ENCODE data around the gene TCEA2. TPM values are rescaled to one million over a fixed set of nuclear protein-coding genes. Genes with fewer than 3 reads are reported as not detected.

TCEA2 gene
- total RNA-seq, 1 donor from 2014 or later, result 15.1 TPM

- DNase-seq, result no peak
Measured at GRCh38 chr20:64095455-64095854, 32.5 kb downstream of the TCEA2 start.

DNA sequence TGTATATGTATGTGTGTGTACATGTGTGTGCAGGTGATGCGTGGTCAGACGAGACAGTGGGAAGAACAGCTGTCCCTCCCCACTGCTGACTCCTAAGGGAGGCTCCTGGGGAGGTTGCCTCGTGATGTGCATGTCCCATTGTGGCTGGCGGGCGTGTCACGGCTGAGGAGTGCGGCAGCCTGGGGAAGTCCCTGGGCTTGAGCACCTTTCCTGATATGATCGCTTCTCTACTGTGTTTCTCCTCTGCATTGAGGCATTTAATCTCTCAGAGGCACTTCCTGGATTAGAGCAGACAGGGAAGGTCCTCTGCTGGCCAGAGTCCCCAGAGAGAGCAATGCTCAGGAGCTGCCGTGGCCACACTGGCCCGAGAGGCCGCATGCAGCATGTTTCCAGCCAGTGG, 32.9 kb downstream of the TCEA2 start:
- no peak for DNase-seq

DNA sequence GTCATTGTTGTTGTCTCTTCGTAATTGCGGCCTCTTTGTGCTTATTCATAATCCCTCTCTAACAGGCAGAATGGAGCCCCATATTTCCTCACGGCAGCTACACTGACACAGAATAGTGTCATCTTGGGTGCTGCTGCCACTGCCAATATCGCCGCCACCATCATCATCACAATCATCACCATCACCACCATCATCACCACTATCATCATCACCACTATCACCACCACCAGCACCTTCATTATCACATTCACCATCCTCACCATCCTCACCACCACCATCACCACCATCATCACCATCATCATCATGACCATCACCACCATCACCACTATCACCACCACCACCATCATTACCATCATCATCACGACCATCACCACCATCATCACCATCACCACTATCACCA, 33.5 kb downstream of the TCEA2 start:
- DNase-seq, result no peak

DNA sequence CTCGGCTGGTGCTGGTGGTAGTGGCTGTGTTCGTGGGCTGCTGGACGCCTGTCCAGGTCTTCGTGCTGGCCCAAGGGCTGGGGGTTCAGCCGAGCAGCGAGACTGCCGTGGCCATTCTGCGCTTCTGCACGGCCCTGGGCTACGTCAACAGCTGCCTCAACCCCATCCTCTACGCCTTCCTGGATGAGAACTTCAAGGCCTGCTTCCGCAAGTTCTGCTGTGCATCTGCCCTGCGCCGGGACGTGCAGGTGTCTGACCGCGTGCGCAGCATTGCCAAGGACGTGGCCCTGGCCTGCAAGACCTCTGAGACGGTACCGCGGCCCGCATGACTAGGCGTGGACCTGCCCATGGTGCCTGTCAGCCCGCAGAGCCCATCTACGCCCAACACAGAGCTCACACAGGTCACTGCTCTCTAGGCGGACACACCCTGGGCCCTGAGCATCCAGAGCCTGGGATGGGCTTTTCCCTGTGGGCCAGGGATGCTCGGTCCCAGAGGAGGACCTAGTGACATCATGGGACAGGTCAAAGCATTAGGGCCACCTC, 35.5 kb downstream of the TCEA2 start:
- DNase-seq, result no peak

DNA sequence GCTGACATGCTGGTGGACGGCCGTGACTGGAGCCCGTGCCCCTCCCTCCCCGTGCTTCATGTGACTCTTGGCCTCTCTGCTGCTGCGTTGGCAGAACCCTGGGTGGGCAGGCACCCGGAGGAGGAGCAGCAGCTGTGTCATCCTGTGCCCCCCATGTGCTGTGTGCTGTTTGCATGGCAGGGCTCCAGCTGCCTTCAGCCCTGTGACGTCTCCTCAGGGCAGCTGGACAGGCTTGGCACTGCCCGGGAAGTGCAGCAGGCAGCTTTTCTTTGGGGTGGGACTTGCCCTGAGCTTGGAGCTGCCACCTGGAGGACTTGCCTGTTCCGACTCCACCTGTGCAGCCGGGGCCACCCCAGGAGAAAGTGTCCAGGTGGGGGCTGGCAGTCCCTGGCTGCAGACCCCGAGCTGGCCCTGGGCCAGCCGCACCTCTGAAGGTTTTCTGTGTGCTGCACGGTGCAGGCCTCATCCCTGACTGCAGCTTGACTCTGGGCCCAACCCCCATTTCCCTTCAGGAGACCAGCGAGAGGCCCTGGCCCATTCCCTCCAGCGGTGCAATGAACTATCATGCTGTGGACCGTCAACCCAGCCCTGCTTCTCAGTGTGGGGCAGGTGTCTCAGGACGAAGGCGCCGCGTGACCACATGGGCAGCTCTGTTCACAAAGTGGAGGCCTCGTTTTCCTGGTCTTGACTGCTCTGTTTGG, 36.2 kb downstream of the TCEA2 start:
- DNase-seq, result no peak

DNA sequence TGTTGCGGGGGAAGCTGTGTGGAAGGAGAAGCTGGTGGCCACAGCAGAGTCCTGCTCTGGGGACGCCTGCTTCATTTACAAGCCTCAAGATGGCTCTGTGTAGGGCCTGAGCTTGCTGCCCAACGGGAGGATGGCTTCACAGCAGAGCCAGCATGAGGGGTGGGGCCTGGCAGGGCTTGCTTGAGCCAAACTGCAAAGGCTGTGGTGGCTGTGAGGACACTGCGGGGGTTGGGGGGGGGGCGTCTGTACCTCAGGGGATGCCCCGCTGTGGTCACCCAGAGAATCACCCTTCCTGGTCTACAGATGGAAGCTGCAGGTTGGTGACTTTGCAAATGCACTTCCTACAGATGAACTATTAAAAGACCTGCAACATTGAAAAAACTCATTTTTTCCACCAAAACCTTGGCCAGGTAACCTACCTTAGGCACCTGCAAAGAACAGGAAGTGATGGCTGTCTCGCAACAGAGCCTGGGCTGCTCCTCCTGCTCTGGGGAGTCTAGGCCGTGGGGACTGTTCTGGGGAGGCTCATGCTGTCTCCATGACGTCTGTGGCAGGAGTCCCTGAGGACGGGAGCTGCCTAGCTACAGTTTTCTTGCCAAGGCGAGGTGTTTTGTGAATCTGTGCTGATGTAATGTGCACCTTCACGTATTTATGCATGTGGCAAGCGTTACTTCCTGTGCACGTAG, 37.0 kb downstream of the TCEA2 start:
- no peak for DNase-seq

- no peak for DNase-seq
Measured at GRCh38 chr20:64100566-64100888, 37.5 kb downstream of the TCEA2 start.

DNA sequence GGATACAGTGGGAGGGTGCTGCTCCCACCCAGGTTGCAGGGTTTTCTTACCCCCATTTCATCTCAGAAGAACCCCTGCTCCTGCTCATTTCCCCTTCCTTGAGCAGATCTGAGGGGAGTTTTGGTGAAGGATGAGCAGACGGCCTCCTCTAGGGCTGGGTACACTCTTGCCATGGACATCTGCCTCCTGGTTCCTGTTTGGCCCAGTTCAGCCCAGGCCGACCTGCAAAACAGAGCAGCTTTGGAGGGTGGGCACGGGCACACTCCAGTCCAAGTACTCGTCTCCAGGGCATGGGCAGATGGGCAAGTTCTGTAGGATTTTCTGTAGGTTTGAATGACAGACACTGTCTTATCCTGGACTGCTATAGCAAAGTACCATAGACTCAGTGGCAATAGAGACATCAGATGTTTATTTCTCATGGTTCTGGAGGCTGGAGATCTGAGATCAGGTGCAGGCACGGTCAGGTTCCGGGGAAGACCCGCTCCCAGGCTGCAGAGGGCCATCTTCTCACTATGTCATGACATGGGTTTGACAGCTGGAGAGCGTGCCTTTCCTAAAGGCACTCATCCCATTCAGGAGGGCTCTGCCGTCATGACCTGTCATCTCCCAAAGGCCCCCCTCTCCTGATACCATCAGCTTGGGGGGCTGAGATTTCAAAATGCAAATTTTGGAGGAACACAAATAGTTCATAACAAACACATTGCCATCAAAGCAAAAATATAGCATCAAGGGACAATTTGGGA, 38.1 kb downstream of the TCEA2 start:
- DNase-seq, result no peak

DNA sequence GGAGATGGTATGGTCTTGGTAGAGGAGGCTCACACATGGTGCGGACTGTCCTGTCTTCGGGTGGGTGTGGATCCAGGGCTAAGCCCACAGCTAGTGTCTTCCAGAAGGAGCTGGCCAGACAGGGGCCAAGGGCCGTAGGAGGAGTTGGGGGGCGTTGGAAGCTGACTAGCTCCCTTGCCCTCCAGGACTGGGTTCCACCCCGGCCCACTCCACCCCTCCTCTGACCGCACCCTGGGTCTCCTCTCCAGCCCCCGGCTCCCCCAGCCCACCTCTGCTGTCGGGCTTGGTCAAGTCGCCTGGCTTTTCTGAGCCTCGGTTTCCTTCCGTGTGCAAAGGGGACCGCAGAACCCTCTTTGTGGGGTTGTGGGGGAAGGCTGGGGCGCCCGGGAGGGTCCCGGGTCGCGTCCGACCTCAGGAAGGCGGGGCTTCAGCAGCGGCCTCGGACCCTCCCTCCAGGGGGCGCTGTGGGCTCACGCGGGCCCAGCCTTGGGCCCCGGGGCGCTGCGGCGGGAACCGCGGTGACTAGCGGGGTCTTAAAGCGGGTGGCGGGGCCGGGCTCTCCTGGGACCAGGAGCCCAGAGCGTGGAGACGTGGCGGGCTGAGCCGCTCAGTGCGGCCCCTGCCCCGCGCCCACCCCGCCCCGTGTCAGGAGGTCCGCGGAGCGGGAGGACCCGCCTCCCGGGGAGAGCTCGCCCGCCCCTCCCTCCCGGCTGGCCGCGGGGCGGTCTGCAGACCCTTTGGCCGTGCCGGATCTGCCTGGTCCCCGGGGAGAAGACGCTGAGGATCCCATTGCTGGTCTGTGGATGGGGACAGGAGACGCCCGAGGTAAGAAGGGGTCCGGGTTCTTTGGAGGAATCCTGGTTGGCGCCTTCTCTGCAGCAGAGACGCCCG, 39.0 kb downstream of the TCEA2 start:
- DNase-seq, result no peak

DNA sequence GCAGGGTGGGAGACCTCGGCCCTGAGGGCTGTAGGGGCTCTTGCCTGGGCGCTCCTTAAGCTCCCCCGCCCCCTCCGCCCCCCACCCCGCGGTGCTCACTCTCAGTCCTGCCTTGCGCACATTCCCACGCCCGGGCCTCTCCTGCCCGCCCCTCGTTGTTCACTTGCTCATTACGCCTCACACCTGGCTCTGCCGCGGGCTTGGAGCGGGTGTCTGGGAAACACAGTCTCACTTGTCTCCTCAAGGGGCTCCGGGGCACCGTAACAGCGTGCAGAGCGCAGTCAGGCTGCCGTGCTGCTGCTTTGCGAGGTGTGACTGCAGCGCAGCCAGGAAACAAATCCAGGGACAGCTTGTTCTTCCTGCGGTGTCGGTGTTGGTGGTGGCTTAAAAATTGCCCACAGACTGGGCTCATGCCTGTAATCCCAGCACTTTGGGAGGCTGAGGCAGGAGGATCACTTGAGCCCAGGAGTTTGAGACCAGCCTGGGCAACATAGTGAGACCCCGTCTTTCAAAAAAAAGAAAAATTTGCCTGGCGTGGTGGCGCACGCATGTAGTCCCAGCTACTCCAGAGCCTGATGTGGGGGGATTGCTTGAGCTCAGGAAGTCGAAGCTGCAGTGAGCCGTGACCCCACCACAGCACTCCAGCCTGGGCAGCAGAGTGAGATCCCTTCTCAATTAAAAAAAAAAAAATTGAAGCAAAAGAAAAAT, 39.8 kb downstream of the TCEA2 start:
- DNase-seq, result no peak

GRCh38 chr20:64103871-64104666, 41.1 kb downstream of the TCEA2 start:
- no peak for DNase-seq

GRCh38 chr20:64104667-64105451, 41.9 kb downstream of the TCEA2 start:
- DNase-seq, result no peak

DNA sequence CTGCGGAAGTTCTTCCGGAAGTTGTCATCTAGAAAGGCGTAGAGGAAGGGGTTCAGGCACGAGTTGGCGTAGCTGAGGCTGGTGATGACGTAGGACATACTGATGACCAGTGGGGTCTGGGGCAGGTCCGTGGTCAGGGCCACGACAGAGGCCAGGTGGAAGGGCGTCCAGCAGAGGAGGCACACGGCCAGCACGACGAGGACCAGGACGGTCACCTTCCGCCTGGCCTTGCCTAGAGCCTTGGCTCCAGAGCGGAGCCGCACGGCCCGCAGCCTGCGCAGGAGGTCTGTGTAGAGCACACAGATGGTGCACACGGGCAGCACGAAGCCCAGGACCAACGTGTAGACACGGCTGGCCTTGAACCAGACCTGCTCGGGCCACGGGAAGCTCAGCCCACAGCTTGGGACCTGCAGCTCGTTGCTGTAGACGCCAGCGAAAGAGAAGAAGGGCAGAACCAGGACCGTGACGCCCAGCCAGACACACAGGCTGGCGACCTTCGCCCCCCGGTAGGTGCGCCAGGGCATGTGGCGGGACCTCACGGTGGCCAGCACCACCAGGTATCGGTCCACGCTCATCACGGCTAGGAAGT, 42.9 kb downstream of the TCEA2 start:
- no peak for DNase-seq

- DNase-seq, result no peak
Measured at GRCh38 chr20:64106435-64106961, 43.5 kb downstream of the TCEA2 start.

DNA sequence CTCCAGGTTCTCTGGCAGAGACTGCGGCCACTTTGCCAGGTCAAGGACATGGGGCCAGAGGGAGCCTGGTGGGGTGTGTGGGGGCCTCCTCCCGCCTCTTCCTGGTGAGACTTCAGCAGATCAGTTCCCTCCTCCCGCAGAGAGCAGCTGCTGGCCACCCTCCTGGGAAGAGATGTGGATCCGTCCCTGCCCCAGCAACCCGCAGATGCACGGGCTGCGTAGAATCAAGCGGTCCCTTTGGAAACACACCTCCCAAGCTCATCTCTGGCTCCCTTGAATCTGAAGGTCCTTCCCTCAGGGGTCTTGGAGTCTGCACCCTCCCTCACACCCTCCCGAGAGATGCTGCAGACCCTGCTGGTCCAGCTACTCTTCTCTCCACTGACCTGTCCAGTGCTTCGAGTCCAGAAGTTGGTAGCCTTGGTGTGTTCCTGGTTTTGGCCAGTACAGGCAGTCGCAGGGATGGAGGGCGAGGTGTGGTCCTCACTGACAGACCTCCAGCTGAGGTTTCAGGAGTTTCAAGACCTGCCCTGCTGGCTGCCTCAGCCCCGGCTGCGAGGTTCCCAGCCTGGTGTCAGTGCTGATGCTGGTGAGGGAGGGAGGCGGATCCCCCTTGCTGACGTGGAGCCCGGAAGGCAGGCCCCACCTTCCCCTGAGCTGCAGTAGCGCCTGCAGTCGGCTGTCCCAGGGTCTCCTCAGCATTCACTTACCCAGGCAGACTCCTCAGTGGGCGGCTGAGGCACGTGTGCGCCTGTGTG, 44.2 kb downstream of the TCEA2 start, which contains the start of gene NPBWR2:
TSS of gene NPBWR2 (minus strand) at position 585 of the 755 bp plus-strand sequence. CDS start 734 bp downstream, outside the sequence.
- DNase-seq, result no peak

- DNase-seq, result no peak
Measured at GRCh38 chr20:64107736-64108457, 44.9 kb downstream of the TCEA2 start.

All from skin of body (tissue), 2 donors.